HG02870 (cell line): ENCODE data around the gene YIPF2.

ENCODE experiments used
- ATAC-seq: cut with Tn5 transposase; IDR thresholded peaks from one replicate; pipeline ENCODE4 v1.9.1; 2021; ENCODE audit warnings: mild to moderate bottlenecking, moderate library complexity; ENCODE audit not compliant: unreplicated experiment

YIPF2 gene

GRCh38 chr19:10911579-10912363, 16.7 kb downstream of the YIPF2 start:
- ATAC-seq, result no peak

- no peak for ATAC-seq
Measured at GRCh38 chr19:10908380-10908960, 20.0 kb downstream of the YIPF2 start.

- ATAC-seq, result no peak
Measured at GRCh38 chr19:10907925-10908324, 20.5 kb downstream of the YIPF2 start.

- no peak for ATAC-seq
Measured at GRCh38 chr19:10899151-10899653, 29.2 kb downstream of the YIPF2 start.

GRCh38 chr19:10898633-10899032, 29.8 kb downstream of the YIPF2 start:
- no peak for ATAC-seq

GRCh38 chr19:10896851-10897526, 31.4 kb downstream of the YIPF2 start:
- no peak for ATAC-seq

- ATAC-seq, result no peak
Measured at GRCh38 chr19:10895920-10896319, 32.5 kb downstream of the YIPF2 start.

GRCh38 chr19:10895363-10895762, 33.1 kb downstream of the YIPF2 start:
- ATAC-seq, result no peak

GRCh38 chr19:10894911-10895213, 33.6 kb downstream of the YIPF2 start:
- ATAC-seq, result no peak

- ATAC-seq, result no peak
Measured at GRCh38 chr19:10892256-10892655, 36.2 kb downstream of the YIPF2 start.

GRCh38 chr19:10891405-10892086, 36.9 kb downstream of the YIPF2 start:
- ATAC-seq, result no peak

GRCh38 chr19:10889880-10890279, 38.6 kb downstream of the YIPF2 start:
- ATAC-seq, result no peak

GRCh38 chr19:10888421-10888866, 40.0 kb downstream of the YIPF2 start:
- ATAC-seq, result no peak

GRCh38 chr19:10887616-10888367, 40.6 kb downstream of the YIPF2 start:
- no peak for ATAC-seq

GRCh38 chr19:10885201-10886169, 43.0 kb downstream of the YIPF2 start:
- no peak for ATAC-seq

GRCh38 chr19:10884274-10884673, 44.2 kb downstream of the YIPF2 start:
- ATAC-seq, result no peak

- no peak for ATAC-seq
Measured at GRCh38 chr19:10882108-10882457, 46.4 kb downstream of the YIPF2 start.

- ATAC-seq, result no peak
Measured at GRCh38 chr19:10881403-10882107, 46.9 kb downstream of the YIPF2 start.

GRCh38 chr19:10878253-10878652, 50.2 kb downstream of the YIPF2 start:
- ATAC-seq, result no peak
